Panc1 (cell line): ENCODE data around the gene PRKCA. TPM values are rescaled to one million over a fixed set of nuclear protein-coding genes. Genes with fewer than 3 reads are reported as not detected.

ENCODE experiments used
- ATAC-seq: fragments of 200-7000 bp; cut with Tn5 transposase; 2 replicates; pipeline ENCODE4 v1.9.1; 2020; ENCODE audit warnings: mild to moderate bottlenecking, moderate library complexity
- BruUV-seq: library from RNA; stranded (reverse); fragments of 400-500 nt; replicated peaks from 2 replicates; lab custom pipeline; 2021; lab: Mats Ljungman, UMichigan
- CTCF ChIA-PET: fragments of 300-600 bp; sonication (Branson Sonifier 250); formaldehyde crosslinking; loops from one replicate; lab custom pipeline; 2022; ENCODE audit warnings: antibody characterized with exemption; lab: Charles Lee
- POLR2A ChIA-PET: fragments of 300-600 bp; sonication (Branson Sonifier 250); formaldehyde crosslinking; loops from one replicate; lab custom pipeline; 2022; ENCODE audit warnings: antibody characterized with exemption; lab: Charles Lee
- DNase-seq: peaks from one replicate; pipeline ENCODE4 v3.0.0-alpha.2; 2010; ENCODE audit warnings: low read depth, low spot score
- H3K27ac ChIP-seq: 2 replicates; pipeline ENCODE4 v1.5.1; 2011; ENCODE audit warnings: mild to moderate bottlenecking, low read length, inconsistent platforms
- H3K27me3 ChIP-seq: fragments of 200-500 bp; sonication (Bioruptor generic); 2 replicates; pipeline ENCODE4 v1.6.0; 2014; ENCODE audit warnings: low read length, inconsistent platforms; ENCODE audit not compliant: control insufficient read depth, insufficient read depth
- H3K36me3 ChIP-seq: fragments of 200-500 bp; sonication (Bioruptor generic); 2 replicates; pipeline ENCODE4 v1.5.1; 2014; ENCODE audit warnings: inconsistent platforms, mild to moderate bottlenecking, low read length, moderate library complexity; ENCODE audit not compliant: control insufficient read depth, insufficient read depth
- H3K4me1 ChIP-seq: 2 replicates; pipeline ENCODE4 v1.5.1; 2011; ENCODE audit warnings: inconsistent platforms, mild to moderate bottlenecking, low read length, moderate library complexity; ENCODE audit not compliant: control insufficient read depth, insufficient read depth
- H3K4me3 ChIP-seq, 2 experiments: 2 replicates each; pipeline ENCODE4 v1.5.1; 2011 to 2012; ENCODE audit warnings: low read depth in 2 of 2, low read length in 2 of 2, mild to moderate bottlenecking in 2 of 2, inconsistent platforms in 1 of 2, moderate library complexity in 1 of 2
- H3K9me3 ChIP-seq: fragments of 200-500 bp; sonication (Bioruptor generic); 2 replicates; pipeline ENCODE4 v1.5.1; 2014; ENCODE audit warnings: low read depth, mild to moderate bottlenecking, inconsistent platforms, low read length, moderate library complexity; ENCODE audit not compliant: control insufficient read depth, insufficient read depth
- CTCF ChIP-seq: fragments of 450-650 bp; IDR thresholded peaks from 2 replicates; pipeline ENCODE4 v1.5.1; 2017; ENCODE audit warnings: mild to moderate bottlenecking
- POLR2AphosphoS5 ChIP-seq: IDR thresholded peaks from 2 replicates; pipeline ENCODE4 v1.6.1; 2012; ENCODE audit warnings: mild to moderate bottlenecking, low read depth, low read length, moderate library complexity
- REST ChIP-seq, 2 experiments: IDR thresholded peaks; 2 replicates each; pipeline ENCODE4 v1.6.1; 2011 to 2012; ENCODE audit warnings: low read depth in 2 of 2, control low read depth in 1 of 2, low read length in 1 of 2, mild to moderate bottlenecking in 1 of 2, moderate library complexity in 1 of 2; ENCODE audit not compliant: insufficient read depth in 1 of 2
- SIN3A ChIP-seq: IDR thresholded peaks from 2 replicates; pipeline ENCODE4 v1.6.1; 2012; ENCODE audit warnings: low read depth, mild to moderate bottlenecking, low read length, moderate library complexity, borderline replicate concordance; ENCODE audit not compliant: insufficient read depth
- TCF7L2 ChIP-seq: IDR thresholded peaks from 2 replicates; pipeline ENCODE4 v1.6.1; 2011; ENCODE audit warnings: mild to moderate bottlenecking, low read depth, low read length, inconsistent platforms
- in situ Hi-C: cut with HindIII; loops from 2 replicates; pipeline ENCODE4 v1.10.0; 2016; ENCODE audit warnings: low sequenced_read_pairs, low pct_unique_long_range_greater_than_20kb
- intact Hi-C: fragments of 100-400 bp; cut with micrococcal nuclease; formaldehyde crosslinking; loops from one replicate; pipeline ENCODE4 v1.10.0; 2022; ENCODE audit not compliant: unreplicated experiment
- total RNA-seq: library from RNA; stranded (reverse); gene quantifications from one replicate; pipeline ENCODE4 v1.2.1, GENCODE V29; 2021; ENCODE audit not compliant: unreplicated experiment

The PRKCA gene
- total RNA-seq, 1 experiment from 2014 or later: 53.0 TPM

GRCh38 chr17:66416207-66416940 is 114.0 kb downstream of the PRKCA start:
- Histone ChIP-seq H3K9me3 (no peaks in the 10 kb centered on the region), H3K27me3 (no peaks in the 10 kb centered on the region), H3K4me1 (peaks cover 8% of the 10 kb centered on the region), H3K36me3 (no peaks in the 10 kb centered on the region), H3K27ac (no peak overlapping the region), H3K4me3 (no peak overlapping the region)
- no TSS peak for BruUV-seq
- intact Hi-C loops: no loop called here
- TF ChIP-seq POLR2AphosphoS5: no peak
- TF ChIP-seq REST (IDR thresholded peaks at IDR 0.05; ENCODE audit: insufficient read depth in 1 of 2, low read depth in 2 of 2, low read length in 1 of 2): no peak
- no peak for TF ChIP-seq SIN3A
- TF ChIP-seq CTCF: no peak
- TF ChIP-seq TCF7L2: no peak
- ATAC-seq: peak; percentile 53
- in situ Hi-C loops: no loop called here
- no peak for DNase-seq
- ChIA-PET CTCF (no interaction called here), POLR2A (no interaction called here)

GRCh38 chr17:66417300-66417719 is 114.9 kb downstream of the PRKCA start:
- intact Hi-C loops: no loop called here
- TF ChIP-seq TCF7L2: no peak
- TF ChIP-seq REST (IDR thresholded peaks at IDR 0.05; ENCODE audit: insufficient read depth in 1 of 2, low read depth in 2 of 2, low read length in 1 of 2): no peak
- no peak for TF ChIP-seq POLR2AphosphoS5
- TF ChIP-seq SIN3A: no peak
- TF ChIP-seq CTCF: no peak
- Histone ChIP-seq H3K9me3 (no peaks in the 10 kb centered on the region), H3K27ac (no peak overlapping the region), H3K4me1 (peaks cover 8% of the 10 kb centered on the region), H3K4me3 (no peak overlapping the region), H3K27me3 (no peaks in the 10 kb centered on the region), H3K36me3 (no peaks in the 10 kb centered on the region)
- ATAC-seq: no peak
- ChIA-PET CTCF (no interaction called here), POLR2A (interaction anchor here (0.6 kb wide), 1 partner anchor 82 kb away, joined by 4 read pairs; no protein-coding TSS in a partner anchor)
- in situ Hi-C loops: no loop called here
- BruUV-seq: no TSS peak
- no peak for DNase-seq
